ENCODE data around the gene MAST4. TPM values are rescaled to one million over a fixed set of nuclear protein-coding genes. Genes with fewer than 3 reads are reported as not detected.

The MAST4 gene
- total RNA-seq, 2 donors from 2014 or later: 50.4 to 60.6 TPM

DNA sequence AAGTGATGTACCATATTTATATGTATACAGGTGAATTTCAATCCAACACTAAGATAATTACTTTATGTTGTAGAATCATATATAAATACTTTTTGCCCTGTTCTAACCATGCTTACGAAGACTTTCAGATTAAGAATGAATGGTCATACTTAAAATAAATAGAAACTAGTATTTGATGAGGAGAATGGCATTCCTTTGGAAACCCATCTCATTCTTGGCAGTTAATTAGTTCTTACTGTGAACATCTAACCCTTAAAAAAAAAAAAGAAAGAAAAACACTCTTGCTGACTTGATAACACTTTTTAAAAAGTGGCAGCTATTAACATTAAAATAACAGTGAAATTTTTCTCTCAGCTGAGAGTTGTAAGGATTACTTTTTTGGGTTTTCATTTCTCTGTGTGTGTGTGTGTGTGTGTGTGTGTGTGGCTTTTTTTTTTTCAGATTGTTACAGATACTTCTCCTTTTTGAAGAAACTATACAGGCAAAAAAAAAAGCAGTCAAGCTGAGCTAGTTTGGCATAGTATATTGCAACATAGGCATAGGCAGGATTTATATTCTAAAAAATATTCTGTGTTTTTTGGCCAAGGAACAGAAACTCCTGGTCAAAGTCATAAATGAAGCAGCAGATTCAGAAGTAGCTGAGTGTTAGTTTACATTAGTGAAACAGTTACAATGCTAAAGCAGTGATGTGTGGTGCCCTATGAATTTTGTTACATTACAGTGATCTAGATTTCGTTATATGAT is 436.9 kb downstream of the MAST4 start:
- no peak overlapping the region for H3K4me3 ChIP-seq
- no peaks in the 10 kb centered on the region for H3K27me3 ChIP-seq
- TF ChIP-seq, protein P1, sequence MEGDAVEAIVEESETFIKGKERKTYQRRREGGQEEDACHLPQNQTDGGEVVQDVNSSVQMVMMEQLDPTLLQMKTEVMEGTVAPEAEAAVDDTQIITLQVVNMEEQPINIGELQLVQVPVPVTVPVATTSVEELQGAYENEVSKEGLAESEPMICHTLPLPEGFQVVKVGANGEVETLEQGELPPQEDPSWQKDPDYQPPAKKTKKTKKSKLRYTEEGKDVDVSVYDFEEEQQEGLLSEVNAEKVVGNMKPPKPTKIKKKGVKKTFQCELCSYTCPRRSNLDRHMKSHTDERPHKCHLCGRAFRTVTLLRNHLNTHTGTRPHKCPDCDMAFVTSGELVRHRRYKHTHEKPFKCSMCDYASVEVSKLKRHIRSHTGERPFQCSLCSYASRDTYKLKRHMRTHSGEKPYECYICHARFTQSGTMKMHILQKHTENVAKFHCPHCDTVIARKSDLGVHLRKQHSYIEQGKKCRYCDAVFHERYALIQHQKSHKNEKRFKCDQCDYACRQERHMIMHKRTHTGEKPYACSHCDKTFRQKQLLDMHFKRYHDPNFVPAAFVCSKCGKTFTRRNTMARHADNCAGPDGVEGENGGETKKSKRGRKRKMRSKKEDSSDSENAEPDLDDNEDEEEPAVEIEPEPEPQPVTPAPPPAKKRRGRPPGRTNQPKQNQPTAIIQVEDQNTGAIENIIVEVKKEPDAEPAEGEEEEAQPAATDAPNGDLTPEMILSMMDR (IDR thresholded peaks at IDR 0.05): no peak
- peaks cover 0 to 83% of the 10 kb centered on the region in 2 donors for H3K4me1 ChIP-seq
- no peak for DNase-seq (ENCODE audit: low spot score)
- no peaks in the 10 kb centered on the region for H3K9me3 ChIP-seq
- H3K36me3 ChIP-seq: no peaks in the 10 kb centered on the region
- H3K27ac ChIP-seq: peak overlapping the region; percentile 26 to 71

DNA sequence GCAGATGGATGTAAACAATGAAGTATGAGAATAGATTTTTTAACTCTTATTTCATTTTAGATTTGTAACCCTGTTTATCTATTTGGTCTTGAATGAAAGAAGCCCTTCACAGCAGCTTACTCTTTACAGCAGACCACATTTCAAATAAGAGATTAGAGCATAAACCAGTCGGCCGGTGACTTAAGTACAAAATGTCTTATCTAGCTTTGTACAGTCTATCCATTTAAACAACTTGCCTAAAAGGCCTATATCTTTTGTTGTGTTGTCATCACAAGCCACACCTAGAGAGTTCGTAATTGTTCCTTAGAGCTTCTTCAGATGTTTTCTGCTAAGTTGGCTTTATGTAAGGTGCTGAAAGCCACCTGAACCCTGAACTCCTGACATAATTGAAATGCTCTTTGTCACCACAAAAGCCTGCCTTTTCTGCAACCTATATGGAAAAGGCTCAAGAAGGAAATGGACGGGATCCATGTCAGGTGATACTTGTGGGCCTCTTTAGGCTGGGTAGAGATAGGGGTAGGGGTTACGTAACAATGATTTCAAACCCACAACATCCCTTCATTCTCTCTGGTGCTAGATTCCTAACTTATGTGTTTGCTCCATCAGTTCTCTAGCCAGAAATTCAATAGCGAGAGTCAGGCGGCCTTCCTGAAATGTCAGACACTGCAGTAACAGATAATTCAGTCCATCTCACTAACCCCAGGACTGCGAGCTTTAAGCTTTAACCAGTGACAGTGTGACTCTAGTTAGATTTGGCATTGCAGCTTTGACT is 437.9 kb downstream of the MAST4 start:
- H3K9me3 ChIP-seq: no peaks in the 10 kb centered on the region
- H3K4me1 ChIP-seq: peaks cover 0 to 91% of the 10 kb centered on the region in 2 donors
- no peaks in the 10 kb centered on the region for H3K36me3 ChIP-seq
- no peak overlapping the region for H3K4me3 ChIP-seq
- H3K27me3 ChIP-seq: no peaks in the 10 kb centered on the region
- TF ChIP-seq, protein P1 (IDR thresholded peaks at IDR 0.05): no peak
- H3K27ac ChIP-seq: peak overlapping the region; percentile 26 to 71
- DNase-seq (ENCODE audit: low spot score): no peak

DNA sequence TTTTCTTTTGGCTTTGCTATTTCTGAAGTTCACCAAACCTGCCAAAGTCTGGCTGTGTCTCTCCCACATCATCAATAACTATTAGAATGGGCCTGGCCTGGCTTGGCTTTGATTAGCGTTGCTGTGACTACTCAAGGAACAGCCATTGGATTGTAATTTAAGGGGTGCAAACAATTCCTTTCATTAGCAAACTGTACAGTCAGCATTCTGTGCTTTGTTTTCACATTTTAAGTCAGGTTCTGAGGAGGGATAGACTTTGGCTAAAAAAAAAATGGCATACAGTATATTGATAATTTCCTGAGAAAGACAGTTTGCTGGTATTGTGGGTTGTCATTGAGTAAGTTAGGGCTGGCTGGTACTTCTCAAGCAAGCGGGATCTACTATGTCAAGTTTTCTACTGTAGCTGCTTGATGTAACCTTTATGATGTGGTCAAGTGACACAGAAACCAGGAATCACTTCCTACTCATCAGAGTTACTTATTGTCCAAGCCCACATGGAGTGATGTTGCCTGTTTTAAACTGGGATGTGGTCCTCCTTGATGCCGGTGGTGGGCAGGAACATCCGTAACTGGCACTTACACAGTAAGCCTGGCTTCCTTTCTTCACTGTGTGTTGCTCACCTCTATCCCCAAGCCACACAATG is 439.0 kb downstream of the MAST4 start:
- no peak for DNase-seq (ENCODE audit: low spot score)
- Histone ChIP-seq H3K27me3 (no peaks in the 10 kb centered on the region), H3K9me3 (no peaks in the 10 kb centered on the region), H3K27ac (peak overlapping the region; percentile 26 to 71), H3K4me1 (peaks cover 0 to 89% of the 10 kb centered on the region in 2 donors), H3K36me3 (no peaks in the 10 kb centered on the region), H3K4me3 (no peak overlapping the region)
- TF ChIP-seq, protein P1 (IDR thresholded peaks at IDR 0.05): no peak

DNA sequence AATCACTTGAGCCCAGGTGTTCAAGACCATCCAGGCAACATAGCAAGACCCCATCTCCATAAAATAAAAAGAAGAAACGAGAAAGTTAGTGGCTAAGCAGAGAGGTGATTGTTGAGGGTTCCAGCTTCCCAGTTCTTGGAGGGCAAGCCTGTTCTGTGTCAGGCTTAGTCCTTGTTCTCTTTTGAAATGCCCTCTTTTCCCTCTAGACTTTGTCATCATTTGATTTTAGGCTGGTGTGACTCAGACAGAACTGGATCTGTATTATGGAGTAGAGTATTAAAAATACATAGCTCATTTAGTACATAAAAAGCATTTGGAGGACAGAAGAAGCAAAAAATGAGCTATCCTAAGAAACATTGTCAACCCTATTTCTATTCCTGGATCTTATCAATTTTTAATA is 441.0 kb downstream of the MAST4 start:
- peak overlapping the region; percentile 5 to 76 for H3K27ac ChIP-seq
- H3K4me1 ChIP-seq: peaks cover 0 to 86% of the 10 kb centered on the region in 2 donors
- no peaks in the 10 kb centered on the region for H3K27me3 ChIP-seq
- no peak for DNase-seq (ENCODE audit: low spot score)
- no peak overlapping the region for H3K4me3 ChIP-seq
- H3K9me3 ChIP-seq: no peaks in the 10 kb centered on the region
- TF ChIP-seq, protein P1 (IDR thresholded peaks at IDR 0.05): no peak
- no peaks in the 10 kb centered on the region for H3K36me3 ChIP-seq

DNA sequence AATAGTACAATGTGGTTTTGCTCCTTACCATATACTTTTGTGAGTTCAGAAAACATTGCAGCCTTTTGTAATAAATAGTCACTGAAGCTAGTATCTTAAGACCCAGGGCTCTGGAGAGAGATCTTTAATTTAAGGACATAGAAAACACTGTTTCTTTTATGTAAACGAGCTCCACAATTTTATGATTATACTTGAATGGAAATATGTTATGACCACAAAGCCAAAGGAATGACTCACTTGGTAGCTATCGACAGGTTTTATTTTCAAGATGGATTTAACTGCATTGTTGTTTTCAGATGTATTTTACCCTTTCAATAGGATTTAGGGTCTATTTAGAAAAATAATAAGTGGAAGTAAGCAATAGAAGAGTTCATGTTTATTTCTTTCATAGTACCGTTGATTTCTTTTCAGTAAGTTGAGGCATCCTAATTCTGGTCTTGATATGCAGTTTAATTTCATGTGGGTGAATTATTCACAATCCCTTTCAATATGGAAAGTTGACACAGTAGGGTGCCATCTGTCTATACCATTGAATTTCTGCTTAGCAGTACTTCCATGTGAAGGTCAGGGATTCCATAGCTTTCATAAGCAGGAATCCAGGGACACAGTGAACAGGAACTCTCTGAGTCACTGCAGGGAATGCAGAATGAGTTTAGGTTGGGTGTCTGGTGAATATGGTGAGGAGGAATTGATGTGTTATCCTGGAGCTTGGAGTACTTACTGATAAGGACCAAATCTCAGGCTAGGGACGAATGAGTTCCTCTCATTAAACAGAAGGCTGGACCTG is 442.8 kb downstream of the MAST4 start:
- TF ChIP-seq, protein P1 (IDR thresholded peaks at IDR 0.05): no peak
- H3K27ac ChIP-seq: peak overlapping the region; percentile 41 to 76
- no peak overlapping the region for H3K4me3 ChIP-seq
- no peaks in the 10 kb centered on the region for H3K9me3 ChIP-seq
- H3K27me3 ChIP-seq: no peaks in the 10 kb centered on the region
- DNase-seq (ENCODE audit: low spot score): no peak
- H3K4me1 ChIP-seq: peaks cover 0 to 85% of the 10 kb centered on the region in 2 donors
- no peaks in the 10 kb centered on the region for H3K36me3 ChIP-seq
